Gastrocnemius medialis (tissue), 4 donors: ENCODE data around the gene TMEM253.

ENCODE experiments used
- CTCF ChIP-seq, 5 experiments: fragments of 450-650 bp in 3 of 5; fragments of 200-600 bp in 2 of 5; sonication (generic) in 2 of 5; IDR thresholded peaks in 4 of 5; conservative IDR thresholded peaks in 1 of 5; 1 replicate in 4 of 5; 2 replicates in 1 of 5; pipeline ENCODE4 v1.5.1; 2016 to 2019; ENCODE audit warnings: antibody characterized with exemption in 5 of 5, mild to moderate bottlenecking in 3 of 5, moderate library complexity in 3 of 5
- POLR2A ChIP-seq, 2 donors: fragments of 450-650 bp; IDR thresholded peaks; one replicate each; pipeline ENCODE4 v1.6.1; 2017; ENCODE audit warnings: antibody characterized with exemption in 2 of 2, mild to moderate bottlenecking in 2 of 2, moderate library complexity in 2 of 2

GRCh38 chr14:21106176-21106497 lies 5.3 kb downstream of the TMEM253 start:
- TF ChIP-seq CTCF (IDR thresholded peaks at IDR 0.05 in 4 of 5, conservative IDR thresholded peaks at IDR 0.05 in 1 of 5) (no peak), POLR2A (IDR thresholded peaks at IDR 0.05) (no peak)
